GM12874 (cell line): ENCODE data around the gene GMFB.
A peak's percentile ranks its signal among the peaks of the same experiment; 100 is the strongest.

Experiments used
- CTCF ChIP-seq: IDR thresholded peaks from 2 replicates; pipeline ENCODE4 v1.5.1; 2011; ENCODE audit warnings: low read depth, mild to moderate bottlenecking, control low read depth, low read length, moderate library complexity; ENCODE audit not compliant: insufficient read depth

Gene GMFB

GRCh38 chr14:54444681-54445080, 44.1 kb downstream of the GMFB start:
- no peak for TF ChIP-seq CTCF

GRCh38 chr14:54443981-54444380, 44.8 kb downstream of the GMFB start:
- no peak for TF ChIP-seq CTCF

- peak; percentile 91 for TF ChIP-seq CTCF
Observed at GRCh38 chr14:54440873-54441868, 47.6 kb downstream of the GMFB start, which contains the start of gene CNIH1. Gene CNIH1, minus strand, starts transcription at chr14:54441374. Its CDS starts 47 bp downstream, at chr14:54441327.

- no peak for TF ChIP-seq CTCF
Observed at GRCh38 chr14:54440476-54440872, 48.3 kb downstream of the GMFB start.

GRCh38 chr14:54440037-54440436, 48.7 kb downstream of the GMFB start:
- TF ChIP-seq CTCF = no peak

GRCh38 chr14:54438703-54439102, 50.1 kb downstream of the GMFB start:
- TF ChIP-seq CTCF = no peak

GRCh38 chr14:54435500-54435981, 53.2 kb downstream of the GMFB start:
- no peak for TF ChIP-seq CTCF
